A549 (cell line): ENCODE data around the gene B3GNT7. TPM values are rescaled to one million over a fixed set of nuclear protein-coding genes. Genes with fewer than 3 reads are reported as not detected.

ENCODE experiments used
- ATAC-seq, 2 experiments: fragments of 200-7000 bp in 1 of 2; fragments of >200 bp in 1 of 2; cut with Nextera tagmentation in 1 of 2; cut with Tn5 transposase in 1 of 2; 3 replicates each; pipeline versions ENCODE4 v1.8.0 to v1.9.1; 2018 to 2020; ENCODE audit warnings: mild to moderate bottlenecking in 1 of 2, moderate library complexity in 1 of 2
- CTCF ChIA-PET: fragments of 300-600 bp; sonication (Branson Sonifier 250); formaldehyde crosslinking; extraction: SDS; loops from one replicate; lab custom pipeline; 2021; ENCODE audit warnings: antibody characterized with exemption, inconsistent platforms; lab: Yijun Ruan, JAX
- POLR2A ChIA-PET: fragments of 350-600 bp; formaldehyde crosslinking; extraction: SDS; loops from one replicate; lab custom pipeline; 2021; ENCODE audit warnings: antibody characterized with exemption, inconsistent platforms; lab: Yijun Ruan, JAX
- DNase-seq, 2 experiments: peaks; one replicate each; pipeline versions ENCODE4 v3.0.0 to v3.0.0-alpha.2; 2011 to 2016; ENCODE audit warnings: low read depth in 1 of 2, low spot score in 1 of 2
- FAIRE-seq: peaks from 2 replicates; lab custom pipeline; 2011; peaks lifted over from hg19 to GRCh38; lab: Jason Lieb, UNC
- H3K27ac ChIP-seq, 2 experiments: fragments of >200 bp; sonication (Bioruptor Twin); formaldehyde crosslinking; 3 replicates each; pipeline ENCODE4 v1.5.1; 2016 to 2017
- H3K4me1 ChIP-seq: fragments of >200 bp; sonication (Bioruptor Twin); formaldehyde crosslinking; 3 replicates; pipeline ENCODE4 v1.6.1; 2016
- H3K4me2 ChIP-seq: fragments of >200 bp; sonication (Bioruptor Twin); formaldehyde crosslinking; 3 replicates; pipeline ENCODE4 v1.6.1; 2016
- H3K4me3 ChIP-seq: fragments of >200 bp; sonication (Bioruptor Twin); formaldehyde crosslinking; 3 replicates; pipeline ENCODE4 v1.5.1; 2016
- H3K9me3 ChIP-seq: fragments of >200 bp; sonication (Bioruptor Twin); formaldehyde crosslinking; 3 replicates; pipeline ENCODE4 v1.6.1; 2016
- CBX8 ChIP-seq: fragments of 200-600 bp; sonication (generic); IDR thresholded peaks from 2 replicates; pipeline ENCODE4 v1.6.1; 2016
- CHD4 ChIP-seq: fragments of 200-600 bp; sonication (generic); IDR thresholded peaks from 2 replicates; pipeline ENCODE4 v1.6.1; 2016; ENCODE audit warnings: antibody characterized with exemption, mild to moderate bottlenecking, borderline replicate concordance
- EHMT2 ChIP-seq: fragments of 200-600 bp; sonication (generic); IDR thresholded peaks from 2 replicates; pipeline ENCODE4 v1.6.1; 2016; ENCODE audit warnings: antibody characterized with exemption, low read depth, mild to moderate bottlenecking, moderate library complexity
- GATA3 ChIP-seq: IDR thresholded peaks from 2 replicates; pipeline ENCODE4 v1.6.1; 2012; ENCODE audit warnings: borderline replicate concordance
- HDAC2 ChIP-seq: fragments of 200-600 bp; sonication (generic); IDR thresholded peaks from 2 replicates; pipeline ENCODE4 v1.6.1; 2016
- HEYL ChIP-seq: fragments of 250-450 bp; sonication (Bioruptor Pico); IDR thresholded peaks from 2 replicates; pipeline ENCODE4 v1.8.0; 2021; ENCODE audit warnings: mild to moderate bottlenecking, moderate library complexity
- HOXA7 ChIP-seq: fragments of 250-450 bp; sonication (Bioruptor Pico); IDR thresholded peaks from 2 replicates; pipeline ENCODE4 v1.5.0; 2020; ENCODE audit warnings: mild to moderate bottlenecking, moderate library complexity
- HOXB13 ChIP-seq: fragments of 250-450 bp; sonication (Bioruptor Pico); IDR thresholded peaks from 2 replicates; pipeline ENCODE4 v1.5.0; 2020; ENCODE audit warnings: low read depth, mild to moderate bottlenecking, moderate library complexity
- JUNB ChIP-seq: fragments of >200 bp; sonication (Bioruptor Twin); formaldehyde crosslinking; IDR thresholded peaks from 2 replicates; pipeline ENCODE4 v1.6.1; 2016
- KDM1A ChIP-seq: fragments of 200-600 bp; sonication (generic); IDR thresholded peaks from 2 replicates; pipeline ENCODE4 v1.6.1; 2016; ENCODE audit warnings: low read depth, mild to moderate bottlenecking
- KDM5A ChIP-seq: fragments of 200-600 bp; sonication (generic); IDR thresholded peaks from 2 replicates; pipeline ENCODE4 v1.6.1; 2016; ENCODE audit warnings: antibody characterized with exemption, mild to moderate bottlenecking
- MAFK ChIP-seq: fragments of 450-650 bp; IDR thresholded peaks from 2 replicates; pipeline ENCODE4 v1.6.1; 2014; ENCODE audit not compliant: partially characterized antibody
- MAZ ChIP-seq: fragments of 150-350 bp; IDR thresholded peaks from 2 replicates; pipeline ENCODE4 v1.6.1; 2014; ENCODE audit warnings: antibody characterized with exemption, low read depth, low read length, borderline replicate concordance
- PHF8 ChIP-seq: fragments of 200-600 bp; sonication (generic); IDR thresholded peaks from 2 replicates; pipeline ENCODE4 v1.6.1; 2016; ENCODE audit warnings: low read depth, mild to moderate bottlenecking, antibody characterized with exemption, moderate library complexity, borderline replicate concordance
- POLR2A ChIP-seq: IDR thresholded peaks from 2 replicates; pipeline ENCODE4 v1.6.1; 2012; ENCODE audit warnings: mild to moderate bottlenecking, low read length
- POLR2AphosphoS2 ChIP-seq: conservative IDR thresholded peaks from 2 replicates; pipeline ENCODE4 v1.6.1; 2012; ENCODE audit warnings: low read length, improper control_type of control experiment, inconsistent platforms
- RAD21 ChIP-seq, 2 experiments: fragments of >200 bp in 1 of 2; sonication (Bioruptor Twin) in 1 of 2; formaldehyde crosslinking in 1 of 2; IDR thresholded peaks in 1 of 2; conservative IDR thresholded peaks in 1 of 2; 2 replicates in 1 of 2; 3 replicates in 1 of 2; pipeline ENCODE4 v1.6.1; 2012 to 2018; ENCODE audit warnings: inconsistent platforms in 1 of 2
- RCOR1 ChIP-seq: fragments of 150-350 bp; IDR thresholded peaks from 2 replicates; pipeline ENCODE4 v1.6.1; 2014; ENCODE audit warnings: antibody characterized with exemption, low read length, low read depth
- REST ChIP-seq: fragments of 200-600 bp; sonication (generic); IDR thresholded peaks from 2 replicates; pipeline ENCODE4 v1.6.1; 2016; ENCODE audit warnings: antibody characterized with exemption, mild to moderate bottlenecking, moderate library complexity
- RFX5 ChIP-seq: fragments of 450-650 bp; IDR thresholded peaks from 2 replicates; pipeline ENCODE4 v1.7.1; 2014; ENCODE audit warnings: antibody characterized with exemption, mild to moderate bottlenecking, moderate library complexity
- SREBF2 ChIP-seq: fragments of 450-650 bp; IDR thresholded peaks from 2 replicates; pipeline ENCODE4 v1.6.1; 2014; ENCODE audit warnings: mild to moderate bottlenecking, moderate library complexity
- TP53 ChIP-seq: fragments of 250-450 bp; sonication (Bioruptor Pico); IDR thresholded peaks from 2 replicates; pipeline ENCODE4 v1.5.0; 2021; ENCODE audit warnings: mild to moderate bottlenecking, moderate library complexity
- ZC3H11A ChIP-seq: fragments of 450-650 bp; IDR thresholded peaks from 2 replicates; pipeline ENCODE4 v1.6.1; 2014; ENCODE audit warnings: antibody characterized with exemption, mild to moderate bottlenecking
- ZFP36 ChIP-seq: fragments of 450-650 bp; IDR thresholded peaks from 2 replicates; pipeline ENCODE4 v1.6.1; 2014; ENCODE audit warnings: borderline replicate concordance; ENCODE audit not compliant: partially characterized antibody
- ZNF302 ChIP-seq: fragments of 250-450 bp; sonication (Bioruptor Pico); IDR thresholded peaks from 2 replicates; pipeline ENCODE4 v1.9.0; 2021; ENCODE audit warnings: inconsistent platforms, mild to moderate bottlenecking, moderate library complexity
- WGBS: methylation state at CpG from one replicate; pipeline ENCODE4 v1.1.6; 2017; ENCODE audit errors: missing lambda C conversion rate; 5-methylcytosine and 5-hydroxymethylcytosine counted together
- polyA plus RNA-seq, 4 experiments: library from polyadenylated mRNA; depleted of rRNA in 3 of 4; stranded (reverse); fragments of >200 nt; fragmentation: RNase III in 1 of 4; extraction: RNeasy Plus Mini Kit Qiagen cat#74134 plus additional on column Dnase treatment in 1 of 4; gene quantifications; 2 replicates in 3 of 4; 3 replicates in 1 of 4; pipeline ENCODE4 v1.2.3, GENCODE V29; 2011 to 2017
- TF ChIP-seq, protein P1 (sequence below): fragments of >200 bp; sonication (Bioruptor Twin); formaldehyde crosslinking; IDR thresholded peaks from 2 replicates; pipeline ENCODE4 v1.6.1; 2016
- TF ChIP-seq, protein P2 (sequence below): IDR thresholded peaks from 2 replicates; pipeline ENCODE4 v1.6.1; 2012
- TF ChIP-seq, protein P3 (sequence below): fragments of >200 bp; sonication (Bioruptor Twin); formaldehyde crosslinking; IDR thresholded peaks from 3 replicates; pipeline ENCODE4 v1.6.1; 2016
- TF ChIP-seq, protein P4 (sequence below): IDR thresholded peaks from 2 replicates; pipeline ENCODE4 v1.6.1; 2012; ENCODE audit warnings: low read depth, borderline replicate concordance
- TF ChIP-seq, protein P5 (sequence below): fragments of 250-450 bp; sonication (Bioruptor Pico); IDR thresholded peaks from 2 replicates; pipeline ENCODE4 v1.5.0; 2021; ENCODE audit warnings: mild to moderate bottlenecking, moderate library complexity, borderline replicate concordance
- TF ChIP-seq, protein P6 (sequence below): fragments of >200 bp; sonication (Bioruptor Twin); formaldehyde crosslinking; IDR thresholded peaks from 3 replicates; pipeline ENCODE4 v1.5.1; 2016

The B3GNT7 gene
- polyA plus RNA-seq, 2 of the 4 experiments (the other 2 are of a cell fraction) = 0.48 to 0.96 TPM

GRCh38 chr2:231411831-231412617, 16.5 kb downstream of the B3GNT7 start:
- Histone ChIP-seq H3K27ac (peak overlapping the region; percentile 66 to 92), H3K9me3 (peaks cover 9% of the 10 kb centered on the region), H3K4me3 (peak overlapping the region; percentile 62), H3K4me1 (peaks cover 4% of the 10 kb centered on the region; the same call in 2 of the 3 replicates), H3K4me2 (peak overlapping the region; percentile 84)
- no peak for FAIRE-seq
- CTCF ChIA-PET = interaction anchor here (0.5 to 20.2 kb wide), 67 partner anchors 9 to 1345 kb away, joined by 3 to 333 read pairs (median 4); partner anchors contain the start of gene B3GNT7
- peak; percentile 97 to 99 for ATAC-seq
- 7% methylated on average over 14 of the region's 67 CpGs for WGBS
- POLR2A ChIA-PET = interaction anchor here (1.2 to 1.5 kb wide), 4 partner anchors 12 to 185 kb away, joined by 3 to 9 read pairs (median 4); partner anchors contain the start of gene NCL
- peak; percentile 67 to 84 for DNase-seq
- TF ChIP-seq CHD4 (no peak), HOXB13 (CRISPR knock-in tag) (no peak), KDM5A (peak; percentile 35; the same call in 1 of the 2 replicates), SREBF2 (no peak), HOXA7 (CRISPR knock-in tag) (no peak), CBX8 (no peak), MAZ (no peak), KDM1A (no peak), POLR2A (peak; percentile 60), ZC3H11A (no peak), MAFK (no peak), HEYL (no peak), REST (no peak), HDAC2 (no peak), RFX5 (no peak), PHF8 (no peak), ZFP36 (no peak), POLR2AphosphoS2 (no peak), ZNF302 (no peak), TP53 (CRISPR knock-in tag) (no peak), RCOR1 (no peak), GATA3 (0 out of 2 replicates have a peak, but pooled peaks have one; percentile 30), RAD21 (conservative IDR thresholded peaks at IDR 0.05 in 1 of 2, IDR thresholded peaks at IDR 0.05 in 1 of 2) (peak; percentile 92 to 95), EHMT2 (no peak), JUNB (no peak)
- TF ChIP-seq, protein P1, sequence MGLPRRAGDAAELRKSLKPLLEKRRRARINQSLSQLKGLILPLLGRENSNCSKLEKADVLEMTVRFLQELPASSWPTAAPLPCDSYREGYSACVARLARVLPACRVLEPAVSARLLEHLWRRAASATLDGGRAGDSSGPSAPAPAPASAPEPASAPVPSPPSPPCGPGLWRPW = no peak
- TF ChIP-seq, protein P2, sequence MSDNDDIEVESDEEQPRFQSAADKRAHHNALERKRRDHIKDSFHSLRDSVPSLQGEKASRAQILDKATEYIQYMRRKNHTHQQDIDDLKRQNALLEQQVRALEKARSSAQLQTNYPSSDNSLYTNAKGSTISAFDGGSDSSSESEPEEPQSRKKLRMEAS = 0 out of 2 replicates have a peak, but pooled peaks have one; percentile 26
- TF ChIP-seq, protein P3, sequence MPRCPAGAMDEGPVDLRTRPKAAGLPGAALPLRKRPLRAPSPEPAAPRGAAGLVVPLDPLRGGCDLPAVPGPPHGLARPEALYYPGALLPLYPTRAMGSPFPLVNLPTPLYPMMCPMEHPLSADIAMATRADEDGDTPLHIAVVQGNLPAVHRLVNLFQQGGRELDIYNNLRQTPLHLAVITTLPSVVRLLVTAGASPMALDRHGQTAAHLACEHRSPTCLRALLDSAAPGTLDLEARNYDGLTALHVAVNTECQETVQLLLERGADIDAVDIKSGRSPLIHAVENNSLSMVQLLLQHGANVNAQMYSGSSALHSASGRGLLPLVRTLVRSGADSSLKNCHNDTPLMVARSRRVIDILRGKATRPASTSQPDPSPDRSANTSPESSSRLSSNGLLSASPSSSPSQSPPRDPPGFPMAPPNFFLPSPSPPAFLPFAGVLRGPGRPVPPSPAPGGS = no peak
- TF ChIP-seq, protein P4, sequence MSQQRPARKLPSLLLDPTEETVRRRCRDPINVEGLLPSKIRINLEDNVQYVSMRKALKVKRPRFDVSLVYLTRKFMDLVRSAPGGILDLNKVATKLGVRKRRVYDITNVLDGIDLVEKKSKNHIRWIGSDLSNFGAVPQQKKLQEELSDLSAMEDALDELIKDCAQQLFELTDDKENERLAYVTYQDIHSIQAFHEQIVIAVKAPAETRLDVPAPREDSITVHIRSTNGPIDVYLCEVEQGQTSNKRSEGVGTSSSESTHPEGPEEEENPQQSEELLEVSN = no peak
- TF ChIP-seq, protein P5, sequence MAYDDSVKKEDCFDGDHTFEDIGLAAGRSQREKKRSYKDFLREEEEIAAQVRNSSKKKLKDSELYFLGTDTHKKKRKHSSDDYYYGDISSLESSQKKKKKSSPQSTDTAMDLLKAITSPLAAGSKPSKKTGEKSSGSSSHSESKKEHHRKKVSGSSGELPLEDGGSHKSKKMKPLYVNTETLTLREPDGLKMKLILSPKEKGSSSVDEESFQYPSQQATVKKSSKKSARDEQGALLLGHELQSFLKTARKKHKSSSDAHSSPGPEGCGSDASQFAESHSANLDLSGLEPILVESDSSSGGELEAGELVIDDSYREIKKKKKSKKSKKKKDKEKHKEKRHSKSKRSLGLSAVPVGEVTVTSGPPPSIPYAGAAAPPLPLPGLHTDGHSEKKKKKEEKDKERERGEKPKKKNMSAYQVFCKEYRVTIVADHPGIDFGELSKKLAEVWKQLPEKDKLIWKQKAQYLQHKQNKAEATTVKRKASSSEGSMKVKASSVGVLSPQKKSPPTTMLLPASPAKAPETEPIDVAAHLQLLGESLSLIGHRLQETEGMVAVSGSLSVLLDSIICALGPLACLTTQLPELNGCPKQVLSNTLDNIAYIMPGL = no peak
- TF ChIP-seq, protein P6, sequence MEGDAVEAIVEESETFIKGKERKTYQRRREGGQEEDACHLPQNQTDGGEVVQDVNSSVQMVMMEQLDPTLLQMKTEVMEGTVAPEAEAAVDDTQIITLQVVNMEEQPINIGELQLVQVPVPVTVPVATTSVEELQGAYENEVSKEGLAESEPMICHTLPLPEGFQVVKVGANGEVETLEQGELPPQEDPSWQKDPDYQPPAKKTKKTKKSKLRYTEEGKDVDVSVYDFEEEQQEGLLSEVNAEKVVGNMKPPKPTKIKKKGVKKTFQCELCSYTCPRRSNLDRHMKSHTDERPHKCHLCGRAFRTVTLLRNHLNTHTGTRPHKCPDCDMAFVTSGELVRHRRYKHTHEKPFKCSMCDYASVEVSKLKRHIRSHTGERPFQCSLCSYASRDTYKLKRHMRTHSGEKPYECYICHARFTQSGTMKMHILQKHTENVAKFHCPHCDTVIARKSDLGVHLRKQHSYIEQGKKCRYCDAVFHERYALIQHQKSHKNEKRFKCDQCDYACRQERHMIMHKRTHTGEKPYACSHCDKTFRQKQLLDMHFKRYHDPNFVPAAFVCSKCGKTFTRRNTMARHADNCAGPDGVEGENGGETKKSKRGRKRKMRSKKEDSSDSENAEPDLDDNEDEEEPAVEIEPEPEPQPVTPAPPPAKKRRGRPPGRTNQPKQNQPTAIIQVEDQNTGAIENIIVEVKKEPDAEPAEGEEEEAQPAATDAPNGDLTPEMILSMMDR = peak; percentile 96
